ENCODE results near the gene ITFG1.

ITFG1 gene

GRCh38 chr16:47460711-47461597 is at the start of gene ITFG1, which contains the start of gene PHKB:
Gene ITFG1, minus strand, starts transcription at chr16:47461063. Its CDS starts 18 bp downstream, at chr16:47461045.
Gene PHKB, plus strand, starts transcription at chr16:47461331. Its CDS starts 20 bp downstream, at chr16:47461351.
- in situ Hi-C loops (cut with HindIII; ENCODE audit: low sequenced_read_pairs): no loop called here
- peak; percentile 80 for DNase-seq (ENCODE audit: low read depth)
- peak within 1 kb of the TSS; percentile 92 for H3K4me3 ChIP-seq (ENCODE audit: low read depth, low read length)
- peak; percentile 6 for TF ChIP-seq CTCF (IDR thresholded peaks at IDR 0.05; ENCODE audit: low read depth, low read length, missing control alignments)

GRCh38 chr16:47507701-47508100 is 46.8 kb upstream of the ITFG1 start:
- in situ Hi-C loops (cut with HindIII; ENCODE audit: low sequenced_read_pairs): no loop called here
- no peak overlapping the region for H3K4me3 ChIP-seq (ENCODE audit: low read depth, low read length)
- no peak for DNase-seq (ENCODE audit: low read depth)
- no peak for TF ChIP-seq CTCF (IDR thresholded peaks at IDR 0.05; ENCODE audit: low read depth, low read length, missing control alignments)

GRCh38 chr16:47506800-47507199 is 45.9 kb upstream of the ITFG1 start:
- H3K4me3 ChIP-seq (ENCODE audit: low read depth, low read length): no peak overlapping the region
- no peak for TF ChIP-seq CTCF (IDR thresholded peaks at IDR 0.05; ENCODE audit: low read depth, low read length, missing control alignments)
- in situ Hi-C loops (cut with HindIII; ENCODE audit: low sequenced_read_pairs): no loop called here
- no peak for DNase-seq (ENCODE audit: low read depth)

- H3K4me3 ChIP-seq (ENCODE audit: low read depth, low read length): no peak overlapping the region
- in situ Hi-C loops (cut with HindIII; ENCODE audit: low sequenced_read_pairs): no loop called here
- TF ChIP-seq CTCF (IDR thresholded peaks at IDR 0.05; ENCODE audit: low read depth, low read length, missing control alignments): no peak
- DNase-seq (ENCODE audit: low read depth): no peak
Measured at GRCh38 chr16:47504599-47504998, 43.7 kb upstream of the ITFG1 start.

GRCh38 chr16:47503936-47504335 is 43.1 kb upstream of the ITFG1 start:
- in situ Hi-C loops (cut with HindIII; ENCODE audit: low sequenced_read_pairs): no loop called here
- no peak overlapping the region for H3K4me3 ChIP-seq (ENCODE audit: low read depth, low read length)
- no peak for DNase-seq (ENCODE audit: low read depth)
- TF ChIP-seq CTCF (IDR thresholded peaks at IDR 0.05; ENCODE audit: low read depth, low read length, missing control alignments): no peak

GRCh38 chr16:47499700-47500264 is 38.9 kb upstream of the ITFG1 start:
- no peak for DNase-seq (ENCODE audit: low read depth)
- no peak for TF ChIP-seq CTCF (IDR thresholded peaks at IDR 0.05; ENCODE audit: low read depth, low read length, missing control alignments)
- H3K4me3 ChIP-seq (ENCODE audit: low read depth, low read length): no peak overlapping the region
- in situ Hi-C loops (cut with HindIII; ENCODE audit: low sequenced_read_pairs): no loop called here

All from astrocyte of the cerebellum (primary cell).